ENCODE data around the gene FLCN. TPM values are rescaled to one million over a fixed set of nuclear protein-coding genes. Genes with fewer than 3 reads are reported as not detected.

FLCN gene
- polyA plus RNA-seq, 1 donor (not counting 4 experiments of a cell fraction or from before 2014, with no cell fraction given): 12.5 TPM

- no peak for TF ChIP-seq EZH2 (IDR thresholded peaks at IDR 0.05; ENCODE audit: low read length)
- TF ChIP-seq CTCF (optimal IDR thresholded peaks at IDR 0.05 in 1 of 3, IDR thresholded peaks at IDR 0.05 in 1 of 3, conservative IDR thresholded peaks at IDR 0.05 in 1 of 3; ENCODE audit: extremely low read depth in 1 of 3, insufficient read depth in 2 of 3, low read length in 3 of 3): no peak
These were observed 72.3 kb downstream of the FLCN start for GRCh38 chr17:17164676-17165075.

GRCh38 chr17:17164156-17164555 lies 72.8 kb downstream of the FLCN start:
- H3K36me3 ChIP-seq (ENCODE audit: control insufficient read depth in 2 of 2, extremely low read depth in 1 of 2, insufficient read depth in 2 of 2, low read length in 2 of 2): peaks cover 54 to 72% of the 10 kb centered on the region in 2 experiments
- FAIRE-seq: no peak
- H3K9me1 ChIP-seq (ENCODE audit: control insufficient read depth, extremely low read depth, insufficient read depth, low read length): no peaks in the 10 kb centered on the region
- H2AFZ ChIP-seq (ENCODE audit: control insufficient read depth, low read length): no peak overlapping the region
- DNase-seq (ENCODE audit: low read depth, low spot score): no peak
- H3K27ac ChIP-seq (ENCODE audit: control insufficient read depth, insufficient read depth, low read length): no peak overlapping the region
- H3K4me3 ChIP-seq (ENCODE audit: control insufficient read depth in 2 of 3, extremely low read depth in 1 of 3, insufficient read depth in 2 of 3, low read depth in 1 of 3, low read length in 3 of 3): no peak overlapping the region
- no peaks in the 10 kb centered on the region for H3K79me2 ChIP-seq (ENCODE audit: control insufficient read depth, insufficient read depth, low read length)
- dilution Hi-C loops (cut with MboI; ENCODE audit: extremely low pct_ligation_motif_present, low sequenced_read_pairs): no loop called here
- TF ChIP-seq CTCF (optimal IDR thresholded peaks at IDR 0.05 in 1 of 3, IDR thresholded peaks at IDR 0.05 in 1 of 3, conservative IDR thresholded peaks at IDR 0.05 in 1 of 3; ENCODE audit: extremely low read depth in 1 of 3, insufficient read depth in 2 of 3, low read length in 3 of 3) (no peak), EZH2 (IDR thresholded peaks at IDR 0.05; ENCODE audit: low read length) (no peak)
- no peaks in the 10 kb centered on the region for H3K27me3 ChIP-seq (ENCODE audit: control insufficient read depth, extremely low read depth, insufficient read depth, low read length)
- no peaks in the 10 kb centered on the region for H3K4me1 ChIP-seq (ENCODE audit: control insufficient read depth, extremely low read depth, insufficient read depth, low read length)
- no peaks in the 10 kb centered on the region for H3K9me3 ChIP-seq (ENCODE audit: control insufficient read depth, low read depth, low read length)
- no peak overlapping the region for H3K9ac ChIP-seq (ENCODE audit: control insufficient read depth, extremely low read depth, insufficient read depth, low read length)
- no peaks in the 10 kb centered on the region for H4K20me1 ChIP-seq (ENCODE audit: control insufficient read depth, extremely low read depth, insufficient read depth, low read length)
- H3K4me2 ChIP-seq (ENCODE audit: control insufficient read depth, extremely low read depth, insufficient read depth, low read depth, low read length): no peak overlapping the region

More at GRCh38 chr17:17164676-17165075, 72.3 kb downstream of the FLCN start:
- H3K79me2 ChIP-seq (ENCODE audit: control insufficient read depth, insufficient read depth, low read length): no peaks in the 10 kb centered on the region
- no peak overlapping the region for H3K4me2 ChIP-seq (ENCODE audit: control insufficient read depth, extremely low read depth, insufficient read depth, low read depth, low read length)
- no peaks in the 10 kb centered on the region for H4K20me1 ChIP-seq (ENCODE audit: control insufficient read depth, extremely low read depth, insufficient read depth, low read length)
- H3K27me3 ChIP-seq (ENCODE audit: control insufficient read depth, extremely low read depth, insufficient read depth, low read length): no peaks in the 10 kb centered on the region
- dilution Hi-C loops (cut with MboI; ENCODE audit: extremely low pct_ligation_motif_present, low sequenced_read_pairs): no loop called here
- no peak overlapping the region for H2AFZ ChIP-seq (ENCODE audit: control insufficient read depth, low read length)
- H3K36me3 ChIP-seq (ENCODE audit: control insufficient read depth in 2 of 2, extremely low read depth in 1 of 2, insufficient read depth in 2 of 2, low read length in 2 of 2): peaks cover 53 to 67% of the 10 kb centered on the region in 2 experiments
- no peak overlapping the region for H3K27ac ChIP-seq (ENCODE audit: control insufficient read depth, insufficient read depth, low read length)
- H3K4me3 ChIP-seq (ENCODE audit: control insufficient read depth in 2 of 3, extremely low read depth in 1 of 3, insufficient read depth in 2 of 3, low read depth in 1 of 3, low read length in 3 of 3): no peak overlapping the region
- no peaks in the 10 kb centered on the region for H3K9me1 ChIP-seq (ENCODE audit: control insufficient read depth, extremely low read depth, insufficient read depth, low read length)
- no peak overlapping the region for H3K9ac ChIP-seq (ENCODE audit: control insufficient read depth, extremely low read depth, insufficient read depth, low read length)
- H3K4me1 ChIP-seq (ENCODE audit: control insufficient read depth, extremely low read depth, insufficient read depth, low read length): no peaks in the 10 kb centered on the region
- FAIRE-seq (no peak), DNase-seq (ENCODE audit: low read depth, low spot score) (no peak)
- no peaks in the 10 kb centered on the region for H3K9me3 ChIP-seq (ENCODE audit: control insufficient read depth, low read depth, low read length)

Small RNAs within 50 kb of the gene (small RNA-seq; reads per million reads assigned to genes)
- gene RNU6-767P (ENCODE audit: insufficient read length in 3 of 3, low read depth in 3 of 3, low replicate concordance in 1 of 3): 0 reads per million in 3 experiments

Other genes with a start within 250 kb of the FLCN start
- gene MPRIP, start 194.7 kb downstream of the FLCN start, polyA plus RNA-seq: 76.4 to 113 TPM (median 93.2 TPM) in 3 replicates
- gene PLD6, start 30.8 kb downstream of the FLCN start, polyA plus RNA-seq: 0.99 to 1.6 TPM (median 1.2 TPM) in 3 replicates
- gene COPS3, start 44.1 kb upstream of the FLCN start, polyA plus RNA-seq: 52.4 to 89.7 TPM (median 71.3 TPM) in 3 replicates
- gene NT5M, start 66.2 kb upstream of the FLCN start, polyA plus RNA-seq: 0.16 to 0.36 TPM (median 0.20 TPM) in 3 replicates
- 6.9 to 9.8 TPM (median 7.8 TPM) in 3 replicates for gene MED9, start 239.8 kb upstream of the FLCN start, polyA plus RNA-seq

Data from keratinocyte (primary cell).